HL-60 (cell line): Measurements from ENCODE around the gene WFIKKN1.
A peak's percentile ranks its signal among the peaks of the same experiment; 100 is the strongest.

Experiments used
- DNase-seq, 2 experiments: peaks; one replicate each; pipeline ENCODE4 v3.0.0-alpha.2; 2010 to 2020; ENCODE audit warnings: low read depth in 1 of 2, low spot score in 1 of 2
- H3K27ac ChIP-seq: fragments of 250-450 bp; sonication (Bioruptor Pico); replicated peaks from 2 replicates; pipeline ENCODE4 v1.5.1; 2020; ENCODE audit warnings: mild to moderate bottlenecking, moderate library complexity
- H3K27me3 ChIP-seq: fragments of 250-450 bp; sonication (Bioruptor Pico); 2 replicates; pipeline ENCODE4 v1.5.1; 2021; ENCODE audit warnings: mild to moderate bottlenecking, moderate library complexity; ENCODE audit not compliant: insufficient read depth, poor library complexity, severe bottlenecking
- H3K4me3 ChIP-seq: replicated peaks from 2 replicates; pipeline ENCODE4 v1.5.1; 2011; ENCODE audit warnings: mild to moderate bottlenecking, control low read depth, low read length; ENCODE audit not compliant: insufficient read depth
- GABPA ChIP-seq: IDR thresholded peaks from 2 replicates; pipeline ENCODE4 v1.6.1; 2012; ENCODE audit warnings: low read depth
- POLR2AphosphoS5 ChIP-seq: IDR thresholded peaks from 2 replicates; pipeline ENCODE4 v1.6.1; 2012; ENCODE audit warnings: low read depth
- SPI1 ChIP-seq: IDR thresholded peaks from 2 replicates; pipeline ENCODE4 v1.6.1; 2012; ENCODE audit warnings: low read depth, mild to moderate bottlenecking, borderline replicate concordance
- TF ChIP-seq, protein P1 (sequence below): IDR thresholded peaks from 2 replicates; pipeline ENCODE4 v1.6.1; 2012; ENCODE audit warnings: low read depth; ENCODE audit not compliant: insufficient replicate concordance
- TF ChIP-seq, protein P2 (sequence below): IDR thresholded peaks from one replicate; pipeline ENCODE4 v1.5.1; 2011; ENCODE audit warnings: low read length, control low read depth, inconsistent platforms; ENCODE audit not compliant: insufficient read depth

Gene WFIKKN1

DNA sequence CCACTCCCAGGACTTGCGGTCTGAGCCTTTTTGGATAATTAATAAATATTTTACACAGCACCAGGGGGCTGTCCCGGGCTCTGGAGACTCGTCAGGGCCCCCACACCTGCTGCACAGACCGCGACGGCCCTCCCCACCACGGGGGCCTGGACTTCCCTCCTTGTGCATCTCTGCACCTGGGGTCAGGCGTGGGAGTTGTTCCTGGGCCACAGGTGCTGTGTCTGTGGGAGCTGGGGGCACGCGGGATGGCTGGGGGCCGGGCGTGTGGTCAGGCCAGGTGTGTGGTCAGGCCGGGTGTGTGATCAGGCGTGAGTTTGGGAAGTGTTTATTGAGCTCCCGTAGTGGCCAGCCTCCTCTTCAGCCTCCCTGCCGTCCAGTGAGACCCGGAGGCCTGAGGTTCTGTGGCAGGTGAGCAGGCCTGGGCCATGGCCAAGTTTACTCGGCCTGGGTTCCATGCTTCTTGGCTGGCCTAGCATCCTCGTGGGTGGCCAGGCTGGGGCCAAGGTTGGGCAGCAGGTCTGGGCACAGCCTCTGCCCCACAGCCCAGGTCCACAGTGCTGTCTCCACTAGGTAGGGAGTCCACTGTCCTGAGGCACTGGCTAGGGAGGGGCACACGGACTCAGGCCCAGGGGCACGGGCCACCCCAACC, 47.5 kb downstream of the WFIKKN1 start:
- TF ChIP-seq GABPA, result no peak
- TF ChIP-seq, protein P1, sequence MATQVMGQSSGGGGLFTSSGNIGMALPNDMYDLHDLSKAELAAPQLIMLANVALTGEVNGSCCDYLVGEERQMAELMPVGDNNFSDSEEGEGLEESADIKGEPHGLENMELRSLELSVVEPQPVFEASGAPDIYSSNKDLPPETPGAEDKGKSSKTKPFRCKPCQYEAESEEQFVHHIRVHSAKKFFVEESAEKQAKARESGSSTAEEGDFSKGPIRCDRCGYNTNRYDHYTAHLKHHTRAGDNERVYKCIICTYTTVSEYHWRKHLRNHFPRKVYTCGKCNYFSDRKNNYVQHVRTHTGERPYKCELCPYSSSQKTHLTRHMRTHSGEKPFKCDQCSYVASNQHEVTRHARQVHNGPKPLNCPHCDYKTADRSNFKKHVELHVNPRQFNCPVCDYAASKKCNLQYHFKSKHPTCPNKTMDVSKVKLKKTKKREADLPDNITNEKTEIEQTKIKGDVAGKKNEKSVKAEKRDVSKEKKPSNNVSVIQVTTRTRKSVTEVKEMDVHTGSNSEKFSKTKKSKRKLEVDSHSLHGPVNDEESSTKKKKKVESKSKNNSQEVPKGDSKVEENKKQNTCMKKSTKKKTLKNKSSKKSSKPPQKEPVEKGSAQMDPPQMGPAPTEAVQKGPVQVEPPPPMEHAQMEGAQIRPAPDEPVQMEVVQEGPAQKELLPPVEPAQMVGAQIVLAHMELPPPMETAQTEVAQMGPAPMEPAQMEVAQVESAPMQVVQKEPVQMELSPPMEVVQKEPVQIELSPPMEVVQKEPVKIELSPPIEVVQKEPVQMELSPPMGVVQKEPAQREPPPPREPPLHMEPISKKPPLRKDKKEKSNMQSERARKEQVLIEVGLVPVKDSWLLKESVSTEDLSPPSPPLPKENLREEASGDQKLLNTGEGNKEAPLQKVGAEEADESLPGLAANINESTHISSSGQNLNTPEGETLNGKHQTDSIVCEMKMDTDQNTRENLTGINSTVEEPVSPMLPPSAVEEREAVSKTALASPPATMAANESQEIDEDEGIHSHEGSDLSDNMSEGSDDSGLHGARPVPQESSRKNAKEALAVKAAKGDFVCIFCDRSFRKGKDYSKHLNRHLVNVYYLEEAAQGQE, result no peak
- TF ChIP-seq, protein P2, sequence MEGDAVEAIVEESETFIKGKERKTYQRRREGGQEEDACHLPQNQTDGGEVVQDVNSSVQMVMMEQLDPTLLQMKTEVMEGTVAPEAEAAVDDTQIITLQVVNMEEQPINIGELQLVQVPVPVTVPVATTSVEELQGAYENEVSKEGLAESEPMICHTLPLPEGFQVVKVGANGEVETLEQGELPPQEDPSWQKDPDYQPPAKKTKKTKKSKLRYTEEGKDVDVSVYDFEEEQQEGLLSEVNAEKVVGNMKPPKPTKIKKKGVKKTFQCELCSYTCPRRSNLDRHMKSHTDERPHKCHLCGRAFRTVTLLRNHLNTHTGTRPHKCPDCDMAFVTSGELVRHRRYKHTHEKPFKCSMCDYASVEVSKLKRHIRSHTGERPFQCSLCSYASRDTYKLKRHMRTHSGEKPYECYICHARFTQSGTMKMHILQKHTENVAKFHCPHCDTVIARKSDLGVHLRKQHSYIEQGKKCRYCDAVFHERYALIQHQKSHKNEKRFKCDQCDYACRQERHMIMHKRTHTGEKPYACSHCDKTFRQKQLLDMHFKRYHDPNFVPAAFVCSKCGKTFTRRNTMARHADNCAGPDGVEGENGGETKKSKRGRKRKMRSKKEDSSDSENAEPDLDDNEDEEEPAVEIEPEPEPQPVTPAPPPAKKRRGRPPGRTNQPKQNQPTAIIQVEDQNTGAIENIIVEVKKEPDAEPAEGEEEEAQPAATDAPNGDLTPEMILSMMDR, result no peak
- TF ChIP-seq SPI1, result no peak
- TF ChIP-seq POLR2AphosphoS5, result no peak
- H3K27me3 ChIP-seq, result no peaks in the 10 kb centered on the region
- H3K4me3 ChIP-seq, result no peak overlapping the region
- no peak overlapping the region for H3K27ac ChIP-seq
- DNase-seq, result no peak

DNA sequence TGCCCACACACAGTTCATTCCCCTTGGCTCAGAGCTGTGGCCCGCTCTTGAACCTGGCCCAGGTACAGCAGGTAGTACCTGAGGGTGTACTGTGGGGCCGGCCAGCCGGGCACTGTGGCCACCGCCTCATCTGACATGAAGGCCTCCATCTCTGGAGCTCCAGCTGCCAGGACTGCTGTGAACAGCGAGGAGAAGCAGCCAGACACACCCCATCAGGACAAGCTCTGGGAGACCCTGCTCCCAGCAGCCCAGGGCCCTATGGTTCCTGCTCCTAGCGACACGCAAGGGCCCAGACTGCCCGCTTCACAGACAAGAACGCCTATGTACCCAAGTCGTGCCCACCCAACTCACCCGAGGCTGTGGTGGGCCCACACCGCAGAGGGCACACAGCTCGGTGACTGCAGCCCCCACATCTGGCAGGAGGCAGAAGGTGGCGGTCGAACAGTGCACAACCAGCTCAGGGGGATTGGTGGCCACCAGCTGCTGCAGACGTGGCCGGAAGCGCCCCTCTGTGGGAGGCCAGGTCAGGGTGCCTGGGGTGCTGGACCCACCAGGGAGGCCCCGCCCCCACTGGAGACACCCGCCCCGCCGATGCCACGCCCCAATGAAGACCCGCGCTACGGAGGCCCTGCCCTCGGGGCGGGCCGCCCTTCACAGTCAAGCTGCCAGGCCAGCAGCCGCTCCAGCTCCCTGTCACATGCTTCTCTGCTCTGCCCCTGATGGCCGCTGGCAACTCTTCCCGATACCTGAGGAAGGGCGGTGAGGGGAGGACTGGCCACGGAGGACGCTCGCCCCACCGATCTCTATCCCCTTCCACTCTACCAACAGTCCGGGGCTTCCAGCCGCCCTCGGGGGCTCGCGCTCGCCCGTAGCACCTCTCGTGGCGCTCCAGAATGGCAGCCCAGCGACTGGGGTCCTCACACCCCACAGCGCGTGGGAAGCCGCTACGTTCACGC, 48.4 kb downstream of the WFIKKN1 start:
- peak in 1 of 2 experiments; percentile 55 for DNase-seq
- TF ChIP-seq POLR2AphosphoS5, result peak; percentile 48
- TF ChIP-seq GABPA, result no peak
- Histone ChIP-seq H3K4me3 (peak overlapping the region; percentile 49), H3K27ac (peak overlapping the region; percentile 65), H3K27me3 (no peaks in the 10 kb centered on the region)

DNA sequence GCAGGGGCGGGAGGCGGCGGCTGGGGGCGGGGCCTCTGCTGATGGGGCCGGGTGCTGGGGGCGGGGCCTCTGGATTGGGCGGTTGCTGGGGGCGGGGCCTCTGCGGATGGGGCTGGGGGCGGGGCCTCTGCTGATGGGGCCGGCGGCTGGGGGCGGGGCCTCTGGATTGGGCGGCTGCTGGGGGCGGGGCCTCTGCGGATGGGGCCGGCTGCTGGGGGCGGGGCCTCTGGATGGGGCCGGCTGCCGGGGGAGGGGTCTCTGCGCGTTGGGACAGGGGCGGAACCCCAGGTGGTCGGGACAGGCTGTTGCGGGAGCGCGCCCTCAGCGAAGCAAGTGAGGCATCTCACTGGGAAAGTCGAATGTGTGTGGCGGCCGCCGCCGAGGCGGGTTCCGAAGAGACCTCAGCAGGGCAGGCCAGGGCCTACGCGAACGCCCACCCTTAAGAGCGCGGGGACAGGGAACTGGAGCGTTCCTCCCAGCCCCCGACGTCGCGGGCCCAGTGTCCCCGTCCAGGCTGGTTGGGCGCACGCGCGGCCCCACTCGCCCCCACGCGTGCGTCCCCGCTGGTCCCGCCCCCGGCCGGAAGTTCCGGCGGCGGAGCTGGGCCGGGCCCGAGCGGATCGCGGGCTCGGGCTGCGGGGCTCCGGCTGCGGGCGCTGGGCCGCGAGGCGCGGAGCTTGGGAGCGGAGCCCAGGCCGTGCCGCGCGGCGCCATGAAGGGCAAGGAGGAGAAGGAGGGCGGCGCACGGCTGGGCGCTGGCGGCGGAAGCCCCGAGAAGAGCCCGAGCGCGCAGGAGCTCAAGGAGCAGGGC, 49.2 kb downstream of the WFIKKN1 start, which contains the start of gene STUB1:
TSS of gene STUB1 (plus strand) at position 597 of the 811 bp plus-strand sequence. CDS start at position 713, 116 bp downstream.
- Histone ChIP-seq H3K27ac (peak within 1 kb of the TSS; percentile 86), H3K27me3 (no peaks in the 10 kb centered on the region), H3K4me3 (peak within 1 kb of the TSS; percentile 62)
- peak; percentile 84 to 85 for DNase-seq
- TF ChIP-seq, protein P2, result no peak
- TF ChIP-seq, protein P1, result no peak
- TF ChIP-seq POLR2AphosphoS5, result peak; percentile 34
- no peak for TF ChIP-seq SPI1
- peak; percentile 76 for TF ChIP-seq GABPA

DNA sequence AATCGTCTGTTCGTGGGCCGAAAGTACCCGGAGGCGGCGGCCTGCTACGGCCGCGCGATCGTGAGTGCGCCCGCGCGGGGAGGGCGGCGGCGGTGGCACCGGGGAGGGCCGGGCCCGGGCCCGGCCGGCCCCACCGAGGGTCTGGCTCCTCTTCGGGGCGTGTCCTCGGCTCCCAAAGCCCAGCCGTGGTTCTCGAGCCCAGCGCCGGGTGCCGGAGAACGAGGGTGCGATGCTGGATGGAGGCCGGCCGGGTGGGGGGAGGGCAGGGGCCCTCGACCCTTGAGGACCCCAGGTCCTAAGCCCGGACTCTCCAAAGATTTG, 49.8 kb downstream of the WFIKKN1 start:
- no peak for DNase-seq
- peak overlapping the region; percentile 86 for H3K27ac ChIP-seq
- TF ChIP-seq, protein P1, result no peak
- TF ChIP-seq GABPA (no peak), SPI1 (no peak), POLR2AphosphoS5 (no peak)
- TF ChIP-seq, protein P2, result no peak
- peak overlapping the region; percentile 62 for H3K4me3 ChIP-seq
- no peaks in the 10 kb centered on the region for H3K27me3 ChIP-seq
